GM19455 (cell line): ENCODE measurements around the gene HLCS.
"Not testable (repeated sequence)": the region's sequence is repeated elsewhere in the genome, so short reads cannot be mapped to it uniquely, and the experiment has no call there.

Source experiments
- ATAC-seq: cut with Tn5 transposase; IDR thresholded peaks from one replicate; pipeline ENCODE4 v1.9.1; 2021; ENCODE audit not compliant: unreplicated experiment

HLCS gene

GRCh38 chr21:36816561-36817130 lies 149.8 kb downstream of the HLCS start:
- ATAC-seq = no peak

GRCh38 chr21:36816026-36816425 lies 150.4 kb downstream of the HLCS start:
- ATAC-seq = not testable (repeated sequence)

- no peak for ATAC-seq
These were observed 151.2 kb downstream of the HLCS start for GRCh38 chr21:36815284-36815683.

GRCh38 chr21:36813052-36813451 lies 153.4 kb downstream of the HLCS start:
- no peak for ATAC-seq

GRCh38 chr21:36811762-36812161 lies 154.7 kb downstream of the HLCS start:
- ATAC-seq = no peak

GRCh38 chr21:36810443-36810842 lies 156.0 kb downstream of the HLCS start:
- no peak for ATAC-seq

GRCh38 chr21:36807422-36807928 lies 159.0 kb downstream of the HLCS start:
- ATAC-seq = no peak

GRCh38 chr21:36806103-36806502 lies 160.4 kb downstream of the HLCS start:
- no peak for ATAC-seq

- ATAC-seq = no peak
These were observed 161.4 kb downstream of the HLCS start for GRCh38 chr21:36804874-36805611.

GRCh38 chr21:36803816-36804439 lies 162.5 kb downstream of the HLCS start:
- ATAC-seq = no peak

- ATAC-seq = no peak
These were observed 163.3 kb downstream of the HLCS start for GRCh38 chr21:36803051-36803645.

GRCh38 chr21:36800734-36801133 lies 165.7 kb downstream of the HLCS start:
- no peak for ATAC-seq

- no peak for ATAC-seq
These were observed 166.6 kb downstream of the HLCS start for GRCh38 chr21:36799869-36800268.

GRCh38 chr21:36798491-36798890 lies 168.0 kb downstream of the HLCS start:
- ATAC-seq = no peak

GRCh38 chr21:36796070-36796469 lies 170.4 kb downstream of the HLCS start:
- no peak for ATAC-seq

GRCh38 chr21:36792505-36792967 lies 173.9 kb downstream of the HLCS start:
- ATAC-seq = no peak

GRCh38 chr21:36791695-36792470 lies 174.6 kb downstream of the HLCS start:
- no peak for ATAC-seq

- no peak for ATAC-seq
These were observed 175.3 kb downstream of the HLCS start for GRCh38 chr21:36791180-36791579.

- no peak for ATAC-seq
These were observed 175.9 kb downstream of the HLCS start for GRCh38 chr21:36790616-36791015.

- ATAC-seq = no peak
These were observed 178.3 kb downstream of the HLCS start for GRCh38 chr21:36788120-36788638.

GRCh38 chr21:36786186-36786585 lies 180.3 kb downstream of the HLCS start:
- ATAC-seq = no peak
